Activated CD4-positive, alpha-beta memory T cell treated with anti-CD3 and anti-CD28 coated beads, Interleukin-2, amount 10 ng/mL, durations not matched to agents 7 days and 5 days (primary cell): ENCODE data around the gene APOBEC3F. TPM values are rescaled to one million over a fixed set of nuclear protein-coding genes. Genes with fewer than 3 reads are reported as not detected.
"Not testable (repeated sequence)": the region's sequence is repeated elsewhere in the genome, so short reads cannot be mapped to it uniquely, and the experiment has no call there.

Experiments
- CTCF ChIA-PET: fragments of 350-600 bp; sonication (Branson Sonifier 250); formaldehyde crosslinking; loops from one replicate; lab custom pipeline; 2021; ENCODE audit warnings: antibody characterized with exemption, inconsistent platforms; lab: Charles Lee
- POLR2A ChIA-PET: fragments of 350-600 bp; sonication (Branson Sonifier 250); formaldehyde crosslinking; loops from one replicate; lab custom pipeline; 2021; ENCODE audit warnings: antibody characterized with exemption; lab: Charles Lee
- DNase-seq: peaks from one replicate; pipeline ENCODE4 v3.0.0-alpha.2; 2020
- H3K27ac Mint-ChIP-seq: one replicate; pipeline ENCODE4 v1.8.0; 2021; ENCODE audit warnings: mild to moderate bottlenecking, mixed read lengths
- H3K27me3 Mint-ChIP-seq: one replicate; pipeline ENCODE4 v1.8.0; 2021; ENCODE audit warnings: mixed read lengths
- H3K36me3 Mint-ChIP-seq: one replicate; pipeline ENCODE4 v1.8.0; 2021; ENCODE audit warnings: low read depth, mixed read lengths
- H3K4me1 Mint-ChIP-seq: one replicate; pipeline ENCODE4 v1.8.0; 2021; ENCODE audit warnings: mixed read lengths
- H3K4me3 Mint-ChIP-seq: one replicate; pipeline ENCODE4 v1.8.0; 2021; ENCODE audit warnings: mild to moderate bottlenecking, mixed read lengths
- H3K9me3 Mint-ChIP-seq: one replicate; pipeline ENCODE4 v1.8.0; 2021; ENCODE audit warnings: mixed read lengths
- total RNA-seq, 2 experiments: library from RNA; stranded (reverse); gene quantifications; one replicate each; pipeline ENCODE4 v1.2.3, GENCODE V29; 2021

Gene APOBEC3F
- total RNA-seq, 2 experiments from 2014 or later = 36.4 to 42.2 TPM

DNA sequence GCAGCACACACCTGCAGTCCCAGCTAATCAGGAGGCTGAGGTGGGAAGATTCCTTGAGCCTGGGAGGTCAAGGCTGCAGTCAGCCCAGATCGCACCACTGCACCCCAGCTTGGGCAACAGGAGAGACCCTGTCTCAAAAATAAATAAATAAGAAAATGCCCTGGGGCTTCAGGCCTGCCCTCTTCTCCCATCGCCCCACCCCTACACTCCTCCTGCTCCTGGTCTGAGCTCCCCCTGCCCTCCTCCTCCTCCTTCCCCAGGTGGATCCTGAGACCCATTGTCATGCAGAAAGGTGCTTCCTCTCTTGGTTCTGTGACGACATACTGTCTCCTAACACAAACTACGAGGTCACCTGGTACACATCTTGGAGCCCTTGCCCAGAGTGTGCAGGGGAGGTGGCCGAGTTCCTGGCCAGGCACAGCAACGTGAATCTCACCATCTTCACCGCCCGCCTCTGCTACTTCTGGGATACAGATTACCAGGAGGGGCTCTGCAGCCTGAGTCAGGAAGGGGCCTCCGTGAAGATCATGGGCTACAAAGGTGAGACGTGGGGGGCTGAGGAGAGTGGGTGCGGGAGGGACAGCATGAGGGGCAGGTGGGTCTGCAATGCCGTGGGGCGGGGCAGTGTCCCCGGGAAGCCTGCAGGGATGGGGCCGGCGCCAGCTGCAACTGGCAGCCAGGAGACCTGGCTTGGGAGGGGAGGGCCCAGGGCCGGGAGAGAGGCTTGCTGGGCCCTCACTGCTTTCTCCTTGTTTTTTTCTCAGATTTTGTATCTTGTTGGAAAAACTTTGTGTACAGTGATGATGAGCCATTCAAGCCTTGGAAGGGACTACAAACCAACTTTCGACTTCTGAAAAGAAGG, 9.0 kb upstream of the APOBEC3F start:
- H3K4me3 Mint-ChIP-seq, POLR2A ChIA-PET, H3K27me3 Mint-ChIP-seq, DNase-seq, CTCF ChIA-PET, H3K9me3 Mint-ChIP-seq, H3K27ac Mint-ChIP-seq: not testable (repeated sequence)
- Mint-ChIP-seq H3K4me1 (peaks cover 14% of the 10 kb centered on the region), H3K36me3 (peaks cover 33% of the 10 kb centered on the region)

DNA sequence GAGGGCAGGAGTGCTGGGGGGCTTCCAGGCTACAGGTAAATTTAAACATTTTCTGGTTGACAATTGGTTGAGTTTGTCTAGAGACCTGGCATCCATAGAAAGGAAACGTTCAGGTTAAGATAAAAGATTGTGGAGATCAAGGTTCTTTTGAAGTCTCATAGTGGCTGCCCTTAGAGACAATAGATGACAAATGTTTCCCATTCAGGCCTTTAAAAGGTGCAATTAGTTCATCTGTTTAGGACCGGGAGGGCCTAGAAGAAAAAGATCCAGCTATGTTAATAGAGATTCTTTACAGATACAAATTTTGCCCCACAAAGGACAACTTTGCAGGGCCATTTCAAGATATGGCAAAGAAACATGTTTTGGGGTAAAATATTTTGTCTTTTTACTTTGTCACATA, 3.6 kb upstream of the APOBEC3F start:
- POLR2A ChIA-PET, H3K4me3 Mint-ChIP-seq, H3K9me3 Mint-ChIP-seq, H3K27me3 Mint-ChIP-seq, H3K27ac Mint-ChIP-seq, DNase-seq, CTCF ChIA-PET: not testable (repeated sequence)
- Mint-ChIP-seq H3K36me3 (peaks cover 24% of the 10 kb centered on the region), H3K4me1 (peaks cover 23% of the 10 kb centered on the region)

DNA sequence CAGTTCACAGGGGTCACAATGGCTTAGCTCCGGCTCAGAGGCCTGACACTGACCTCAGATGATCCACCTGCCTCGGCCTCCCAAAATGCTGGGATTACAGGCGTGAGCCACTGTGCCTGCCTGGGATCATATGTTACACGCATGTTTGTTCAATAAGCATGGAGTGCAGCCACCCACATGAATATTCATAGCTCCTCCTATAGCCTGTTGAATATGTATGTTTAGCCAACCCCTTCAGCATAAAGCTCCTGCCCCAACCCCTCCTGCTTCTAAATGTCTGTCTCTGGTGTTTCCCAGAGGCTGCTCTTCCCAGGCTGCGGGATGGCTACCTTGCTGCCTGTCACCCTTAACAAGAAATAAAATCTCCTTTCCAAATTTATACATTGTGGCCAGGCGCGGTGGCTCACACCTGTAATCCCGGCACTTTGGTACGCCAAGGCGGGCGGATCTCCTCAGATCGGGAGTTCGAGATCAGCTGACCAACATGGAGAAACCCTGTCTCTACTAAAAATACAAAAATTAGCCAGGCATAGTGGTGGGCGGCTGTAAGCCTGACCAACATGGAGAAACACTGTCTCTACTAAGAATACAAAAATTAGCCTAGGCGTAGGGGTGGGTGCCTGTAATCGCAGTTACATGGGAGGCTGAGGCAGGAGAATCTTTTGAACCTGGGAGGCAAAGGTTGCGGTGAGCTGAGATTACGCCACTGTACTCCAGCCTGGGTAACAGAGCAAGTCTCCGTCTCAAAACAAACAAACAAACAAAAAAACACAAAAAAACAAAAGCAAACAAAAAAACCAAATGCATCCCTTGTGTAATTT, 1.1 kb upstream of the APOBEC3F start:
- DNase-seq = no peak
- Mint-ChIP-seq H3K27me3 (no peaks in the 10 kb centered on the region), H3K4me3 (peak overlapping the region; percentile 74), H3K36me3 (peaks cover 19% of the 10 kb centered on the region), H3K27ac (peak overlapping the region; percentile 76), H3K4me1 (peaks cover 38% of the 10 kb centered on the region), H3K9me3 (no peaks in the 10 kb centered on the region)
- ChIA-PET CTCF (no interaction called here), POLR2A (interaction anchor here (1.8 kb wide), 1 partner anchor 17 kb away, joined by 6 read pairs; no protein-coding TSS in a partner anchor)

DNA sequence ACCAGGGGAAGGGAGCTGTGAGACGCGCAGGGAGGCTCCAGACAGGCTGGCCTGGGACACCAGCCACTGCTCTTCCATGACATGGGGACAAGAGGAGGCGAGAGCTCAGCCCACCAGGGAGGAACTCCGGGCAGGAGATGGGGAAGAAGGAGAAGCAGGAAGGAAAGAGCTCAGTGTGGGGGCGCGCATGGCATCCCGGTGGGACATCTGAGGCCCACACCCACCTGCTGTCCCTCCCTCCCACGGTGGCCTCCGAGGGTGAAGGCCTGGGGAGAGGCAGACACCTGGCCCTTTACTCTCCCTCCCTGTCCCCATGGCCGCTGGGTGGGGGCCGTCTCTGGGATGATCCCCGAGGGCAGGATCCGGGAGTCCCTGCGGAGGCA, 518 bp upstream of the APOBEC3F start:
- POLR2A ChIA-PET = interaction anchor here (1.8 kb wide), 1 partner anchor 18 kb away, joined by 6 read pairs; no protein-coding TSS in a partner anchor
- Mint-ChIP-seq H3K27ac (peak overlapping the region; percentile 76), H3K4me1 (peaks cover 42% of the 10 kb centered on the region), H3K36me3 (peaks cover 24% of the 10 kb centered on the region), H3K4me3 (peak overlapping the region; percentile 74)
- H3K27me3 Mint-ChIP-seq, CTCF ChIA-PET, DNase-seq, H3K9me3 Mint-ChIP-seq: not testable (repeated sequence)

DNA sequence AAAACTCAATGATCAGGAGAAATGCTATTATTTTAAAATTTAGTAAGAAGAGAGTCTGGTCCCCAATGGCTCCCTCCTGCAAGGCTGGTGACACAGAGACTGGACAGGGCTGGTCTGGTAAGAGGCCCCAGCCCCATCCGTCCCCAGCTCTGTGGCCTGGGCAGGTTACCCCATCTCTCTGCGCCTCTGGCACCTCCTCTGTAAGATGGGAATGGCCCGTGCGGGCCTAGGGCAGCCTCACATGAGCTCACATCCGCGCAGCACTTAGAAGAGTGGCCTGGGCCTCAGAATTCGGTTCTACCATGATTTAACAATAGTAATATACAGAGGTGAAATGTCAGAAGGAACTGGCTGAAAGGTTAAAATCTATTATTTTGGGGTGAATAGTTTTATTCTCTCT, 1.2 kb downstream of the APOBEC3F start:
- H3K9me3 Mint-ChIP-seq = no peaks in the 10 kb centered on the region
- no peaks in the 10 kb centered on the region for H3K27me3 Mint-ChIP-seq
- CTCF ChIA-PET = interaction anchor here (0.9 kb wide), 1 partner anchor 172 kb away, joined by 3 read pairs; no protein-coding TSS in a partner anchor
- H3K4me1 Mint-ChIP-seq = peaks cover 48% of the 10 kb centered on the region
- POLR2A ChIA-PET = no interaction called here
- peak overlapping the region; percentile 89 for H3K4me3 Mint-ChIP-seq
- H3K27ac Mint-ChIP-seq = peak overlapping the region; percentile 86
- peaks cover 40% of the 10 kb centered on the region for H3K36me3 Mint-ChIP-seq
- no peak for DNase-seq

DNA sequence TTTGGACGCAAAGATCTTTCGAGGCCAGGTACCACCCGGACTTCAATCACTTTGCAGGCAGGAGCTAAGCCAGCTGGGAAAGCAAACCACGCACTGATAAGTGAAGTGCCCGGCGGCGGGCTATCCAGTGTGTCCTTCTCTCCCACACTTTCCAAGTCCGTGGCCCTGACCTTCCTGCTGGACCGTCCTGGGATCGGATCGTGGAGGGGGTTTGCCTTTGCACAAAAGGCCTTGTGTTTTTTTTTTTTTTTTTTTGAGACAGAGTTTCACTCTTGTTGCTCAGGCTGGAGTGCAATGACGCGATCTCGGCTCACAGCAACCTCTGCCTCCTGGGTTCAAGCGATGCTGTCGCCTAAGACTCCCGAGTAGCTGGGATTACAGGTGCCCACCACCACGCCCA, 2.4 kb downstream of the APOBEC3F start:
- not testable (repeated sequence) for H3K27ac Mint-ChIP-seq, H3K27me3 Mint-ChIP-seq, H3K9me3 Mint-ChIP-seq, DNase-seq
- Mint-ChIP-seq H3K4me3 (peak overlapping the region; percentile 21), H3K36me3 (peaks cover 40% of the 10 kb centered on the region), H3K4me1 (peaks cover 48% of the 10 kb centered on the region)
- ChIA-PET POLR2A (interaction anchor here (1.5 kb wide), 1 partner anchor 20 kb away, joined by 4 read pairs; no protein-coding TSS in a partner anchor), CTCF (interaction anchor here (0.7 kb wide), 1 partner anchor 35 kb away, joined by 5 read pairs; no protein-coding TSS in a partner anchor)

DNA sequence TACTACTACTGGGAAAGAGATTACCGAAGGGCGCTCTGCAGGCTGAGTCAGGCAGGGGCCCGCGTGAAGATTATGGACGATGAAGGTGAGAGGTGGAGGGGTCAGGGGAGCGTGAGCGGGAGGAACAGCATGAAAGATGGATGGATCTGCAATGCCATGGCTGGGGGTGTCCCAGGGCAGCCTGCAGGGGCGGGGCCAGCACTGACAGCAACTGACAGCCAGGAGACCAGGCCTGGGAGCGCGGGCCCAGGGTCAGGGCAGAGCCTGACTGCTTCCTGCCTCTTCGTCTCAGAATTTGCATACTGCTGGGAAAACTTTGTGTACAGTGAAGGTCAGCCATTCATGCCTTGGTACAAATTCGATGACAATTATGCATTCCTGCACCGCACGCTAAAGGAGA, 4.5 kb downstream of the APOBEC3F start:
- Mint-ChIP-seq H3K4me1 (peaks cover 37% of the 10 kb centered on the region), H3K36me3 (peaks cover 40% of the 10 kb centered on the region)
- DNase-seq, POLR2A ChIA-PET, CTCF ChIA-PET, H3K27ac Mint-ChIP-seq, H3K27me3 Mint-ChIP-seq, H3K9me3 Mint-ChIP-seq, H3K4me3 Mint-ChIP-seq: not testable (repeated sequence)

DNA sequence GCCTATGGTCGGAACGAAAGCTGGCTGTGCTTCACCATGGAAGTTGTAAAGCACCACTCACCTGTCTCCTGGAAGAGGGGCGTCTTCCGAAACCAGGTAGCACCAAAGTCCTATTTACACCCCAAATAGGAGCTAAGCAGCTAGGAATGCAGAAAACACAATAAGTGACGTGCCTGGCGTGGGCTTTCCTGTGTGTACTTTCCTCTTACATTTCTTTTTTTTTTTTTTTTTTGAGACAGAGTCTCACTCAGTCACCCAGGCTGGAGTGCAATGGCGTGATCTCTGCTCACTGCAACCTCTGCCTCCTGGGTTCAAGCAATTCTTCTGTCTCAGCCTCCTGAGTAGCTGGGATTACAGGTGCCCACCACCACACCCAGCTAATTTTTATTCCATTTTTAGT, 8.8 kb downstream of the APOBEC3F start:
- not testable (repeated sequence) for DNase-seq, H3K27me3 Mint-ChIP-seq, H3K4me3 Mint-ChIP-seq, H3K27ac Mint-ChIP-seq, H3K9me3 Mint-ChIP-seq
- Mint-ChIP-seq H3K36me3 (peaks cover 29% of the 10 kb centered on the region), H3K4me1 (peaks cover 10% of the 10 kb centered on the region)
- CTCF ChIA-PET = interaction anchor here (1.0 to 1.1 kb wide), 2 partner anchors 68 to 179 kb away, joined by 3 to 4 read pairs; no protein-coding TSS in a partner anchor
- POLR2A ChIA-PET = interaction anchor here (0.6 kb wide), 1 partner anchor 69 kb away, joined by 4 read pairs; no protein-coding TSS in a partner anchor

DNA sequence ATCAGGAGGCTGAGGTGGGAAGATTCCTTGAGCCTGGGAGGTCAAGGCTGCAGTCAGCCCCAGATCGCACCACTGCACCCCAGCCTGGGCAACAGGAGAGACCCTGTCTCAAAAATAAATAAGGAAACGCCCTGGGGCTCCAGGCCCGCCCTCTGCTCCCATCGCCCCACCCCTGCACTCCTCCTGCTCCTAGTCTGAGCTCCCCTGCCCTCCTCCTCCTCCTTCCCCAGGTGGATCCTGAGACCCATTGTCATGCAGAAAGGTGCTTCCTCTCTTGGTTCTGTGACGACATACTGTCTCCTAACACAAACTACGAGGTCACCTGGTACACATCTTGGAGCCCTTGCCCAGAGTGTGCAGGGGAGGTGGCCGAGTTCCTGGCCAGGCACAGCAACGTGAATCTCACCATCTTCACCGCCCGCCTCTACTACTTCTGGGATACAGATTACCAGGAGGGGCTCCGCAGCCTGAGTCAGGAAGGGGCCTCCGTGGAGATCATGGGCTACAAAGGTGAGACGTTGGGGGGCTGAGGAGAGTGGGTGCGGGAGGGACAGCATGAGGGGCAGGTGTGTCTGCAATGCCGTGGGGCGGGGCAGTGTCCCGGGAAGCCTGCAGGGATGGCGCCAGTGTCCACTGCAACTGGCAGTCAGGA, 11.3 kb downstream of the APOBEC3F start:
- H3K27me3 Mint-ChIP-seq, H3K4me1 Mint-ChIP-seq, H3K27ac Mint-ChIP-seq, H3K4me3 Mint-ChIP-seq, H3K9me3 Mint-ChIP-seq, POLR2A ChIA-PET, H3K36me3 Mint-ChIP-seq, CTCF ChIA-PET, DNase-seq: not testable (repeated sequence)

DNA sequence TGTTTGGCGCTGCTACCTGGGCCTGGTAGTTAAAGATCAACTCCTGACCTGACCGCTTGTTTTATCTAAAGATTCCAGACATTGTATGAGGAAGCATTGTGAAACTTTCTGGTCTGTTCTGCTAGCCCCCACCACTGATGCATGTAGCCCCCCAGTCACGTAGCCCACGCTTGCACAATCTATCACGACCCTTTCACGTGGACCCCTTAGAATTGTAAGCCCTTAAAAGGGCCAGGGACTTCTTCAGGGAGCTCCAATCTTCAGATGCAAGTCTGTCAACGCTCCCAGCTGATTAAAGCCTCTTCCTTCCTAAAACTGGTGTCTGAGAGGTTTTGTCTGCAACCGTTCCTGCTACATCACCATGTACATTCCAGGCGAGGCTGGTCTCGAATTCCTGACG, 15.0 kb downstream of the APOBEC3F start:
- Mint-ChIP-seq H3K9me3 (no peaks in the 10 kb centered on the region), H3K27ac (no peak overlapping the region), H3K4me3 (no peak overlapping the region), H3K36me3 (peaks cover 9% of the 10 kb centered on the region), H3K27me3 (no peaks in the 10 kb centered on the region), H3K4me1 (no peaks in the 10 kb centered on the region)
- DNase-seq = no peak
- POLR2A ChIA-PET = no interaction called here
- CTCF ChIA-PET = no interaction called here

DNA sequence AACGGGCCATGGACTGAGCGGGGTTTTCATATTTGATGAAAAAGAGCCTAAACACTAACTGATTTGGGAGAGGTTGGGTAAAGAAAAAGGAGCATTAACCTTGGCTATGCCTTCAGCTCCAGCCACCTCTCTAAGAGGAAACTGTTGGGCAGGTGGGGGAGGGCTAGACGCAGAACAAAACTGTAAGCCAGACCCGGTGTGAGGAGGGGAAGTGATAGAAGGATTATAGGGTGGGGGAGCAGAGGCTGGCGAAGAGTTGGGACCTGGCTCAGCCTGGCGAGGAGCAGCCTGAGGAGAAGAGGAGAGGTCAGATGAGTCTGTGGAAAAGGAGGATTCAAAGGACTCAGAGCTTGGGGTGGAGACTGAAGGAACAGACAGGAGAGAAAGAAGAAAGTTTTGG, 20.6 kb downstream of the APOBEC3F start:
- not testable (repeated sequence) for H3K27me3 Mint-ChIP-seq, H3K4me1 Mint-ChIP-seq

DNA sequence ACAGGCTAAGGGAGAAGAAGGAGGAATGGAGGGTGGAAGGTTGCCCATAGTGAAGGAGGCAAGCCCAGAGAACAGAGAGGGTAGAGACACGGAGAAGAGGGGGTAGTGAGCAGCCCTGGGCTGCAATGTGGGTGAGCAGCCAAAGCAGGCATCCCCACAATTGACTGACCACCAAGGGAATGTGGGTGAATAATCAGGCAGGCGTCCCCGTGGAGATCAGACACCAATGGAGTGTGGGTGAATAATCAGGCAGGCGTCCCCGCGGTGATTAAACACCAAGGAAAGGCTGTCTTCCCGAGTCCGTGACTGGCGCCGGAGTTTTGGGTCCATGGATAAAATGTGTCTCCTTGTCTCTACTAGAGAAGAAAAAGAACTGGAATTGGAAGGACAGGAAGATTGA, 21.3 kb downstream of the APOBEC3F start:
- H3K4me1 Mint-ChIP-seq, H3K9me3 Mint-ChIP-seq, H3K27me3 Mint-ChIP-seq, POLR2A ChIA-PET, DNase-seq, H3K27ac Mint-ChIP-seq, H3K36me3 Mint-ChIP-seq, H3K4me3 Mint-ChIP-seq, CTCF ChIA-PET: not testable (repeated sequence)

More for the DNA sequence above, 20.6 kb downstream of the APOBEC3F start:
- CTCF ChIA-PET, H3K4me3 Mint-ChIP-seq, DNase-seq, H3K36me3 Mint-ChIP-seq, POLR2A ChIA-PET, H3K9me3 Mint-ChIP-seq, H3K27ac Mint-ChIP-seq: not testable (repeated sequence)
